Thyroid gland (tissue), 4 donors: ENCODE results near the gene DLG2.

Experiments used
- CTCF ChIP-seq, 6 experiments: fragments of 200-600 bp in 3 of 6; fragments of 450-650 bp in 3 of 6; sonication (generic) in 3 of 6; IDR thresholded peaks; one replicate each; pipeline ENCODE4 v1.5.1; 2016 to 2019; ENCODE audit warnings: antibody characterized with exemption in 6 of 6, mild to moderate bottlenecking in 2 of 6, inconsistent platforms in 1 of 6, moderate library complexity in 1 of 6
- POLR2A ChIP-seq, 2 donors: fragments of 450-650 bp; IDR thresholded peaks; one replicate each; pipeline ENCODE4 v1.6.1; 2017; ENCODE audit warnings: antibody characterized with exemption in 2 of 2, mild to moderate bottlenecking in 2 of 2, moderate library complexity in 1 of 2

- no peak for TF ChIP-seq POLR2A (IDR thresholded peaks at IDR 0.05)
- no peak for TF ChIP-seq CTCF (IDR thresholded peaks at IDR 0.05)
These were observed 1408.8 kb downstream of the DLG2 start for GRCh38 chr11:84218318-84218717.
